GM23248 (cell line): ENCODE measurements around the gene PDIA4.

ENCODE experiments used
- EZH2 ChIP-seq: fragments of 200-600 bp; sonication (generic); IDR thresholded peaks from 2 replicates; pipeline ENCODE4 v1.6.1; 2018; ENCODE audit warnings: antibody characterized with exemption, mild to moderate bottlenecking; ENCODE audit not compliant: insufficient read depth, poor library complexity, severe bottlenecking
- EZH2phosphoT487 ChIP-seq: fragments of 200-600 bp; sonication (generic); IDR thresholded peaks from 2 replicates; pipeline ENCODE4 v1.6.1; 2018; ENCODE audit warnings: antibody characterized with exemption, moderate library complexity, mild to moderate bottlenecking, low read depth; ENCODE audit not compliant: insufficient read depth

- TF ChIP-seq EZH2, result no peak
- TF ChIP-seq EZH2phosphoT487, result no peak
These were observed 44.1 kb upstream of the PDIA4 start for GRCh38 chr7:149072438-149072775.
